Gastroesophageal sphincter (tissue), 4 donors: Measurements from ENCODE around the gene DMD. TPM values are rescaled to one million over a fixed set of nuclear protein-coding genes. Genes with fewer than 3 reads are reported as not detected.

Source experiments
- ATAC-seq: fragments of 150-250 bp; one replicate; pipeline ENCODE4 v1.9.1; 2016; ENCODE audit warnings: mild to moderate bottlenecking, moderate library complexity
- H3K27ac ChIP-seq, 4 donors: fragments of 200-600 bp; sonication (generic) in 3 of 4; 1 replicate in 3 of 4; 2 replicates in 1 of 4; pipeline ENCODE4 v1.5.1; 2016 to 2019
- H3K27me3 ChIP-seq: fragments of 200-600 bp; sonication (generic); one replicate; pipeline ENCODE4 v1.5.1; 2019
- H3K36me3 ChIP-seq, 2 donors: fragments of 200-600 bp; sonication (generic); one replicate each; pipeline ENCODE4 v1.5.1; 2019; ENCODE audit warnings: control low read depth in 1 of 2
- H3K4me1 ChIP-seq, 3 donors: fragments of 200-600 bp; sonication (generic); 1 replicate in 2 of 3; 2 replicates in 1 of 3; pipeline ENCODE4 v1.5.1; 2016 to 2019; ENCODE audit warnings: control low read depth in 2 of 3
- H3K4me3 ChIP-seq, 2 donors: fragments of 200-600 bp; sonication (generic); one replicate each; pipeline ENCODE4 v1.5.1; 2019; ENCODE audit warnings: mild to moderate bottlenecking in 1 of 2, moderate library complexity in 1 of 2
- H3K9me3 ChIP-seq, 3 donors: fragments of 200-600 bp; sonication (generic); one replicate each; pipeline ENCODE4 v1.5.1; 2017 to 2019; ENCODE audit warnings: control low read depth in 2 of 3
- EP300 ChIP-seq: sonication (generic); formaldehyde crosslinking; IDR thresholded peaks from one replicate; pipeline ENCODE4 v1.6.1; 2017; ENCODE audit warnings: antibody characterized with exemption, mild to moderate bottlenecking
- POLR2A ChIP-seq, 2 donors: fragments of 450-650 bp; IDR thresholded peaks; one replicate each; pipeline ENCODE4 v1.6.1; 2017; ENCODE audit warnings: antibody characterized with exemption in 2 of 2, mild to moderate bottlenecking in 2 of 2, moderate library complexity in 1 of 2
- POLR2AphosphoS5 ChIP-seq: sonication (generic); formaldehyde crosslinking; IDR thresholded peaks from one replicate; pipeline ENCODE4 v1.6.1; 2017; ENCODE audit warnings: antibody characterized with exemption
- WGBS, 2 donors: methylation state at CpG; one replicate each; pipeline ENCODE4 v1.1.5; 2018; ENCODE audit warnings: low coverage in 1 of 2; 5-methylcytosine and 5-hydroxymethylcytosine counted together
- total RNA-seq, 4 donors: library from RNA; depleted of rRNA; stranded (reverse); fragments of >200 nt; gene quantifications; one replicate each; pipeline ENCODE4 v1.1.0, GENCODE V29; 2016
- TF ChIP-seq, protein P1 (sequence below), 4 experiments: fragments of 200-600 bp in 2 of 4; fragments of 450-650 bp in 2 of 4; sonication (generic) in 1 of 4; IDR thresholded peaks; one replicate each; pipeline ENCODE4 v1.5.1; 2017 to 2019; ENCODE audit warnings: antibody characterized with exemption in 4 of 4, mild to moderate bottlenecking in 2 of 4, moderate library complexity in 2 of 4

Gene DMD
- total RNA-seq, 4 donors from 2014 or later: 111 to 225 (median 183) TPM

- Histone ChIP-seq H3K4me1 (no peaks in the 10 kb centered on the region), H3K9me3 (no peaks in the 10 kb centered on the region), H3K27me3 (no peaks in the 10 kb centered on the region), H3K4me3 (no peak overlapping the region), H3K36me3 (no peaks in the 10 kb centered on the region), H3K27ac (no peak overlapping the region)
- TF ChIP-seq, protein P1, sequence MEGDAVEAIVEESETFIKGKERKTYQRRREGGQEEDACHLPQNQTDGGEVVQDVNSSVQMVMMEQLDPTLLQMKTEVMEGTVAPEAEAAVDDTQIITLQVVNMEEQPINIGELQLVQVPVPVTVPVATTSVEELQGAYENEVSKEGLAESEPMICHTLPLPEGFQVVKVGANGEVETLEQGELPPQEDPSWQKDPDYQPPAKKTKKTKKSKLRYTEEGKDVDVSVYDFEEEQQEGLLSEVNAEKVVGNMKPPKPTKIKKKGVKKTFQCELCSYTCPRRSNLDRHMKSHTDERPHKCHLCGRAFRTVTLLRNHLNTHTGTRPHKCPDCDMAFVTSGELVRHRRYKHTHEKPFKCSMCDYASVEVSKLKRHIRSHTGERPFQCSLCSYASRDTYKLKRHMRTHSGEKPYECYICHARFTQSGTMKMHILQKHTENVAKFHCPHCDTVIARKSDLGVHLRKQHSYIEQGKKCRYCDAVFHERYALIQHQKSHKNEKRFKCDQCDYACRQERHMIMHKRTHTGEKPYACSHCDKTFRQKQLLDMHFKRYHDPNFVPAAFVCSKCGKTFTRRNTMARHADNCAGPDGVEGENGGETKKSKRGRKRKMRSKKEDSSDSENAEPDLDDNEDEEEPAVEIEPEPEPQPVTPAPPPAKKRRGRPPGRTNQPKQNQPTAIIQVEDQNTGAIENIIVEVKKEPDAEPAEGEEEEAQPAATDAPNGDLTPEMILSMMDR (IDR thresholded peaks at IDR 0.05): no peak
- TF ChIP-seq POLR2AphosphoS5 (no peak), EP300 (no peak), POLR2A (IDR thresholded peaks at IDR 0.05) (no peak)
- ATAC-seq: no peak
- 48 to 50% methylated on average over 2 to 3 of the region's 3 CpGs for WGBS, 2 donors
Measured at GRCh38 chrX:31546126-31546525, 1665.2 kb downstream of the DMD start.

DNA sequence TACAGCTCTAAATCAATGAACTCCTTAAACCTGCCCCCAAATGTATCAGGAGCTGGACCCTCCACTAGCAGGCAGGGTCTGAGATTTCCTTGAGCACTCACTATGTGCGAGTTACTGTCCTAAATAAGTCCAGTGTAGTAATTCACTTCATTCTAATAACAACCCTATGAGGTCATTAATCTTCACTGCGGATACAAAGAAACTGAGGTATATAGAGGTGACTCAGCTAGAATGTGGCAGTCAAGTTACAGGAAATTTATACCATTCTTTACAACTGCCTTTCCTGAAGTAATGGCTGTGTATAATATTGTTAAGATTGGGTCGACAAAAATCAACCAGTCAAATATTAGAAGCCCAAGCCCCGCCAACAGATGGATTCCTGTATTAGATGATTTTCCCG is 1665.6 kb downstream of the DMD start:
- no peaks in the 10 kb centered on the region for H3K9me3 ChIP-seq
- 71 to 97% methylated on average over 3 of the region's 5 CpGs for WGBS, 2 donors
- ATAC-seq: no peak
- H3K27ac ChIP-seq: no peak overlapping the region
- H3K4me1 ChIP-seq: no peaks in the 10 kb centered on the region
- TF ChIP-seq POLR2A (IDR thresholded peaks at IDR 0.05): no peak
- TF ChIP-seq, protein P1 (IDR thresholded peaks at IDR 0.05): no peak
- no peak for TF ChIP-seq EP300
- no peak for TF ChIP-seq POLR2AphosphoS5
- H3K4me3 ChIP-seq: no peak overlapping the region
- H3K36me3 ChIP-seq: no peaks in the 10 kb centered on the region
- H3K27me3 ChIP-seq: no peaks in the 10 kb centered on the region

DNA sequence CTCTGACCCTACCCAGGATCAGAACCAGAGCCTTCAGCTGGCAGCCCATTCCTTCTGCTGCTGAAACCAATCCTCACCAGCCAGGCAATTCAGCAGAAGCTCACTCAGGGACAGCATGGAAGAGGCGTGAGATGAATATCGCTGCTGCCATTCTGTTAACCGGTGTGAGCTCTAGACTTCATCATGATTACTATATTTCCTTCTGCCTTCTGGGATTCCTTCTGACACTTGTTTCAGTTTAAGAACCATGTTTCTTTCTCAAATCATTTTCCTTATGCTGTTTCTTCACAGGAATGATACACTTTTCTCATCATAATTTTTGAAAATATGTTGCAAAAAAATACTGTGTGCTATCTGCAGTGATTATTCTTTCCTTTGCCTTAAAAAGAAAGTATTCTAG is 1666.2 kb downstream of the DMD start:
- TF ChIP-seq POLR2AphosphoS5 (no peak), EP300 (no peak), POLR2A (IDR thresholded peaks at IDR 0.05) (no peak)
- TF ChIP-seq, protein P1 (IDR thresholded peaks at IDR 0.05): no peak
- Histone ChIP-seq H3K27ac (no peak overlapping the region), H3K4me1 (no peaks in the 10 kb centered on the region), H3K9me3 (no peaks in the 10 kb centered on the region), H3K4me3 (no peak overlapping the region), H3K36me3 (no peaks in the 10 kb centered on the region), H3K27me3 (no peaks in the 10 kb centered on the region)
- no peak for ATAC-seq
- 89% methylated on average over 3 of the region's 3 CpGs; no CpG with 5 or more reads in 1 of the 2 donors for WGBS, 2 donors

GRCh38 chrX:31543634-31544033 is 1667.7 kb downstream of the DMD start:
- TF ChIP-seq POLR2AphosphoS5: no peak
- WGBS, 2 donors: 18 to 75% methylated on average over 3 of the region's 3 CpGs
- Histone ChIP-seq H3K27me3 (no peaks in the 10 kb centered on the region), H3K9me3 (no peaks in the 10 kb centered on the region), H3K4me1 (no peaks in the 10 kb centered on the region), H3K27ac (no peak overlapping the region), H3K36me3 (no peaks in the 10 kb centered on the region), H3K4me3 (no peak overlapping the region)
- ATAC-seq: no peak

DNA sequence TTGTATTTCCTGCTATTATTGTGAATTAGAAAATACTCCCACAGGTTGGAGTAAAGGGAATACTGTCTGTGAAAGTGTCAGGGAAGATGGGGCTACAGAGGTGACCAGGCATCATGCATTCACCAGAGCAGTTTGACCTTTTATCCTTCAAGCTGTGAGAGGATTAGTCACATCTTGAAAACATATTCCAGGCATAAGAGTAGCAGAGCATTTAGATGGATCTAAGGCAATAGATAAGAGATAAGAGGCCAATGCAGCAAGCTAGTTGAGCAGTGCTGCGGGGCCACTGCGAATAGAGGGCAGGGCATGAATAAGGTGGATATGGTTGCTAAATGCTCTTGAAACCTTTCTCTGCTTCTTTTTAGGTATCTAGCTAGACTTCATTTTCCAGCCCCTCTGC is 1668.8 kb downstream of the DMD start:
- H3K9me3 ChIP-seq: no peaks in the 10 kb centered on the region
- no peaks in the 10 kb centered on the region for H3K27me3 ChIP-seq
- TF ChIP-seq POLR2A (IDR thresholded peaks at IDR 0.05) (no peak), POLR2AphosphoS5 (no peak)
- TF ChIP-seq, protein P1 (IDR thresholded peaks at IDR 0.05): no peak
- no peak overlapping the region for H3K27ac ChIP-seq
- no peak overlapping the region for H3K4me3 ChIP-seq
- H3K4me1 ChIP-seq: no peaks in the 10 kb centered on the region
- ATAC-seq: no peak
- H3K36me3 ChIP-seq: no peaks in the 10 kb centered on the region
- WGBS, 2 donors: 94 to 100% methylated on average over 2 of the region's 2 CpGs
